ENCODE measurements around the gene SERPINA12.

DNA sequence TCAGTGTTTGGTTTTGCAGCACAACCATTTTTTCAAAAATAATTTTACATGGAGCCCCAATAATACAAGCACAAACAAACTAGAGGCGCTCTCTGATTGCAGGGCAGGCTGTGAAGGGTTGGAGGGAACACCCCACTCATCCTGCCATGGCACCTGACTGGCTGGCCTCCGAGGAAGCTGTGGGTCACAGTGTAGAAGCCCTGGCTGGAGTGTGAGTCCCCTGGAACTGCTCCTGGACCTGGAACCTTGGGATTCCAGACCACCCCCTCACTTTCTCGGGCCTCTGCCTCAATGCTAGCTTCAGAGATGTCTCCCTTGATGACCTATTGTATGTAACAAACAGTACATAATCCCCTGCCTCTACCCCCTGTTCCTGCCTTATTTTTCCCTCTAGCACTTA is 14.8 kb upstream of the SERPINA12 start:
- TF ChIP-seq, protein P1, sequence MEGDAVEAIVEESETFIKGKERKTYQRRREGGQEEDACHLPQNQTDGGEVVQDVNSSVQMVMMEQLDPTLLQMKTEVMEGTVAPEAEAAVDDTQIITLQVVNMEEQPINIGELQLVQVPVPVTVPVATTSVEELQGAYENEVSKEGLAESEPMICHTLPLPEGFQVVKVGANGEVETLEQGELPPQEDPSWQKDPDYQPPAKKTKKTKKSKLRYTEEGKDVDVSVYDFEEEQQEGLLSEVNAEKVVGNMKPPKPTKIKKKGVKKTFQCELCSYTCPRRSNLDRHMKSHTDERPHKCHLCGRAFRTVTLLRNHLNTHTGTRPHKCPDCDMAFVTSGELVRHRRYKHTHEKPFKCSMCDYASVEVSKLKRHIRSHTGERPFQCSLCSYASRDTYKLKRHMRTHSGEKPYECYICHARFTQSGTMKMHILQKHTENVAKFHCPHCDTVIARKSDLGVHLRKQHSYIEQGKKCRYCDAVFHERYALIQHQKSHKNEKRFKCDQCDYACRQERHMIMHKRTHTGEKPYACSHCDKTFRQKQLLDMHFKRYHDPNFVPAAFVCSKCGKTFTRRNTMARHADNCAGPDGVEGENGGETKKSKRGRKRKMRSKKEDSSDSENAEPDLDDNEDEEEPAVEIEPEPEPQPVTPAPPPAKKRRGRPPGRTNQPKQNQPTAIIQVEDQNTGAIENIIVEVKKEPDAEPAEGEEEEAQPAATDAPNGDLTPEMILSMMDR (conservative IDR thresholded peaks at IDR 0.05; ENCODE audit: low read depth, low read length) = no peak
- no peak for TF ChIP-seq EZH2 (IDR thresholded peaks at IDR 0.05; ENCODE audit: borderline replicate concordance, low read depth, low read length, poor library complexity, severe bottlenecking)
